H9 (cell line): ENCODE results near the gene ADGRL3. TPM values are rescaled to one million over a fixed set of nuclear protein-coding genes. Genes with fewer than 3 reads are reported as not detected.

Source experiments
- DNase-seq: peaks from one replicate; pipeline ENCODE4 v3.0.0-alpha.2; 2017
- H2AFZ ChIP-seq: one replicate; pipeline ENCODE4 v1.6.1; 2013; ENCODE audit warnings: mild to moderate bottlenecking, low read length, control low read depth, moderate library complexity
- H2AK5ac ChIP-seq: 2 replicates; pipeline ENCODE4 v1.6.1; 2013; ENCODE audit warnings: low read length, control low read depth, mixed read lengths; ENCODE audit not compliant: insufficient read length
- H2BK120ac ChIP-seq: one replicate; pipeline ENCODE4 v1.6.1; 2013; ENCODE audit warnings: low read depth, mild to moderate bottlenecking, low read length, control low read depth, inconsistent platforms; ENCODE audit not compliant: poor library complexity, severe bottlenecking
- H2BK12ac ChIP-seq: 2 replicates; pipeline ENCODE4 v1.6.1; 2013; ENCODE audit warnings: low read length, control low read depth, mixed read lengths, low read depth; ENCODE audit not compliant: insufficient read length
- H2BK15ac ChIP-seq: 2 replicates; pipeline ENCODE4 v1.6.1; 2013; ENCODE audit warnings: low read depth, low read length, control low read depth
- H2BK20ac ChIP-seq: one replicate; pipeline ENCODE4 v1.6.1; 2013; ENCODE audit warnings: low read depth, mild to moderate bottlenecking, low read length, control low read depth, inconsistent platforms; ENCODE audit not compliant: poor library complexity, severe bottlenecking
- H2BK5ac ChIP-seq: 2 replicates; pipeline ENCODE4 v1.6.1; 2013; ENCODE audit warnings: low read length, control low read depth, mixed read lengths; ENCODE audit not compliant: insufficient read length
- H3K14ac ChIP-seq: 2 replicates; pipeline ENCODE4 v1.6.1; 2013; ENCODE audit warnings: low read length, control low read depth; ENCODE audit not compliant: insufficient read depth
- H3K18ac ChIP-seq: 2 replicates; pipeline ENCODE4 v1.6.1; 2013; ENCODE audit warnings: low read depth, mild to moderate bottlenecking, mixed read lengths, low read length, control low read depth; ENCODE audit not compliant: insufficient read length
- H3K23ac ChIP-seq: 2 replicates; pipeline ENCODE4 v1.6.1; 2013; ENCODE audit warnings: low read length, control low read depth, mixed read lengths, low read depth; ENCODE audit not compliant: insufficient read length
- H3K23me2 ChIP-seq: 2 replicates; pipeline ENCODE4 v1.6.1; 2013; ENCODE audit warnings: low read depth, mild to moderate bottlenecking, mixed read lengths, low read length, control low read depth; ENCODE audit not compliant: insufficient read length, poor library complexity, severe bottlenecking
- H3K27ac ChIP-seq: 2 replicates; pipeline ENCODE4 v1.5.1; 2013; ENCODE audit warnings: low read length, control low read depth, mixed read lengths, low read depth; ENCODE audit not compliant: insufficient read length
- H3K27me3 ChIP-seq: 2 replicates; pipeline ENCODE4 v1.6.1; 2013; ENCODE audit warnings: low read length, control low read depth, inconsistent platforms; ENCODE audit not compliant: insufficient read depth
- H3K4ac ChIP-seq: 2 replicates; pipeline ENCODE4 v1.6.1; 2013; ENCODE audit warnings: low read depth, mild to moderate bottlenecking, control low read depth, inconsistent platforms, low read length, moderate library complexity
- H3K4me1 ChIP-seq: 2 replicates; pipeline ENCODE4 v1.6.1; 2013; ENCODE audit warnings: low read length, control low read depth, inconsistent platforms; ENCODE audit not compliant: insufficient read depth
- H3K4me2 ChIP-seq: 2 replicates; pipeline ENCODE4 v1.6.1; 2013; ENCODE audit warnings: low read length, control low read depth, mixed read lengths; ENCODE audit not compliant: insufficient read length, insufficient read depth
- H3K56ac ChIP-seq: 2 replicates; pipeline ENCODE4 v1.6.1; 2013; ENCODE audit warnings: low read depth, mild to moderate bottlenecking, mixed read lengths, low read length, control low read depth; ENCODE audit not compliant: insufficient read length
- H3K79me1 ChIP-seq: 2 replicates; pipeline ENCODE4 v1.6.1; 2013; ENCODE audit warnings: low read depth, mild to moderate bottlenecking, moderate library complexity, low read length, control low read depth, inconsistent platforms; ENCODE audit not compliant: insufficient read depth, poor library complexity, severe bottlenecking
- H3K79me2 ChIP-seq: 2 replicates; pipeline ENCODE4 v1.6.1; 2013; ENCODE audit warnings: low read length, control low read depth, inconsistent platforms; ENCODE audit not compliant: insufficient read depth
- H3K9ac ChIP-seq: 2 replicates; pipeline ENCODE4 v1.6.1; 2013; ENCODE audit warnings: low read length, control low read depth, mixed read lengths; ENCODE audit not compliant: insufficient read length; ENCODE audit errors: extremely low read depth
- H3K9me3 ChIP-seq: one replicate; pipeline ENCODE4 v1.6.1; 2013; ENCODE audit warnings: low read depth, low read length, inconsistent platforms; ENCODE audit not compliant: control insufficient read depth
- H3T11ph ChIP-seq: one replicate; pipeline ENCODE4 v1.6.1; 2013; ENCODE audit warnings: mild to moderate bottlenecking, low read length, control low read depth, inconsistent platforms
- H4K20me1 ChIP-seq: one replicate; pipeline ENCODE4 v1.6.1; 2013; ENCODE audit not compliant: control insufficient read depth, insufficient read length, insufficient read depth
- H4K5ac ChIP-seq: 2 replicates; pipeline ENCODE4 v1.6.1; 2013; ENCODE audit warnings: low read depth, mild to moderate bottlenecking, mixed read lengths, low read length, control low read depth; ENCODE audit not compliant: insufficient read length
- H4K8ac ChIP-seq: replicated peaks from 2 replicates; pipeline ENCODE4 v1.6.1; 2013; ENCODE audit warnings: low read length, control low read depth, mixed read lengths, low read depth; ENCODE audit not compliant: insufficient read length
- H4K91ac ChIP-seq: 2 replicates; pipeline ENCODE4 v1.6.1; 2013; ENCODE audit warnings: low read depth, mild to moderate bottlenecking, moderate library complexity, mixed read lengths, low read length, control low read depth; ENCODE audit not compliant: insufficient read length
- H3K27ac Mint-ChIP-seq, 3 experiments: 2 replicates in 2 of 3; 3 replicates in 1 of 3; pipeline ENCODE4 v1.8.0; 2020 to 2021; ENCODE audit warnings: mixed read lengths in 3 of 3, mild to moderate bottlenecking in 1 of 3, moderate library complexity in 1 of 3
- H3K27me3 Mint-ChIP-seq: 2 replicates; pipeline ENCODE4 v1.8.0; 2021; ENCODE audit warnings: low read depth, mild to moderate bottlenecking, moderate library complexity, mixed read lengths
- H3K36me3 Mint-ChIP-seq, 3 experiments: 2 replicates in 2 of 3; 3 replicates in 1 of 3; pipeline ENCODE4 v1.8.0; 2020 to 2021; ENCODE audit warnings: low read depth in 3 of 3, mixed read lengths in 3 of 3; ENCODE audit not compliant: insufficient read depth in 1 of 3
- H3K4me1 Mint-ChIP-seq, 2 experiments: 2 replicates each; pipeline ENCODE4 v1.8.0; 2020; ENCODE audit warnings: mixed read lengths in 2 of 2
- H3K4me3 Mint-ChIP-seq, 2 experiments: 2 replicates in 1 of 2; 3 replicates in 1 of 2; pipeline ENCODE4 v1.8.0; 2020 to 2021; ENCODE audit warnings: mild to moderate bottlenecking in 2 of 2, mixed read lengths in 2 of 2, moderate library complexity in 1 of 2
- H3K9me3 Mint-ChIP-seq, 2 experiments: 2 replicates in 1 of 2; 3 replicates in 1 of 2; pipeline ENCODE4 v1.8.0; 2020; ENCODE audit warnings: mild to moderate bottlenecking in 2 of 2, mixed read lengths in 2 of 2, moderate library complexity in 1 of 2
- CTCF ChIP-seq: fragments of 200-600 bp; sonication (generic); conservative IDR thresholded peaks from 3 replicates; pipeline ENCODE4 v1.8.0; 2021; ENCODE audit warnings: antibody characterized with exemption, mild to moderate bottlenecking
- WGBS: extraction: QIAGEN DNeasy Blood & Tissue Kit; methylation state at CpG from one replicate; pipeline ENCODE4 v1.1.7; 2013; ENCODE audit warnings: missing lambda C conversion rate, low lambda C conversion rate, mixed read lengths; ENCODE audit not compliant: insufficient read length; ENCODE audit errors: extremely low coverage; 5-methylcytosine and 5-hydroxymethylcytosine counted together
- total RNA-seq: library from RNA; stranded (reverse); gene quantifications from 2 replicates; pipeline ENCODE4 v1.2.1, GENCODE V29; 2021

The ADGRL3 gene
- total RNA-seq, 1 experiment from 2014 or later = 5.9 TPM

- Histone ChIP-seq H2BK20ac (no peak overlapping the region), H2AK5ac (no peak overlapping the region), H3K23ac (no peak overlapping the region), H3K9ac (peak overlapping the region; percentile 0), H3K27me3 (peaks cover 11% of the 10 kb centered on the region; the same call in 1 of the 2 replicates), H3K4me1 (no peaks in the 10 kb centered on the region; the same call in 1 of the 2 replicates), H3K23me2 (peaks cover 30% of the 10 kb centered on the region), H3K79me1 (no peaks in the 10 kb centered on the region), H3K14ac (no peak overlapping the region), H3K27ac (no peak overlapping the region), H2BK15ac (no peak overlapping the region), H3K79me2 (peaks cover 5% of the 10 kb centered on the region; the same call in 1 of the 2 replicates), H4K5ac (no peak overlapping the region), H4K20me1 (peaks cover 4% of the 10 kb centered on the region), H3T11ph (no peak overlapping the region), H3K9me3 (no peaks in the 10 kb centered on the region), H3K4me2 (peak overlapping the region; percentile 83), H2BK120ac (no peak overlapping the region), H3K56ac (no peak overlapping the region), H4K91ac (no peak overlapping the region), H2AFZ (no peak overlapping the region), H2BK5ac (no peak overlapping the region), H2BK12ac (no peak overlapping the region), H3K4ac (no peak overlapping the region), H4K8ac (no peak overlapping the region), H3K18ac (no peak overlapping the region)
- TF ChIP-seq CTCF = no peak
- H3K27ac Mint-ChIP-seq = no peak overlapping the region
- peaks cover 36 to 40% of the 10 kb centered on the region in 2 experiments for H3K4me1 Mint-ChIP-seq
- peaks cover 1 to 5% (median 4%) of the 10 kb centered on the region in 3 experiments; a peak in 4 of 7 replicates for H3K36me3 Mint-ChIP-seq
- no CpG with 5 or more reads among the region's 3 CpGs for WGBS
- DNase-seq = no peak
- H3K9me3 Mint-ChIP-seq = peaks cover 0 to 7% of the 10 kb centered on the region in 2 experiments; a peak in 3 of 5 replicates
- peaks cover 65% of the 10 kb centered on the region for H3K27me3 Mint-ChIP-seq
- peak overlapping the region; percentile 89 to 100; a peak in 4 of 5 replicates for H3K4me3 Mint-ChIP-seq
Observed at GRCh38 chr4:61203436-61203790, 3.3 kb downstream of the ADGRL3 start.
